NCI-H2029 (cell line): ENCODE results near the gene ABCA5.

Experiments used
- DNase-seq: peaks from one replicate; lab custom pipeline; 2025; lab: John Stamatoyannopoulos, UW

Gene ABCA5

DNA sequence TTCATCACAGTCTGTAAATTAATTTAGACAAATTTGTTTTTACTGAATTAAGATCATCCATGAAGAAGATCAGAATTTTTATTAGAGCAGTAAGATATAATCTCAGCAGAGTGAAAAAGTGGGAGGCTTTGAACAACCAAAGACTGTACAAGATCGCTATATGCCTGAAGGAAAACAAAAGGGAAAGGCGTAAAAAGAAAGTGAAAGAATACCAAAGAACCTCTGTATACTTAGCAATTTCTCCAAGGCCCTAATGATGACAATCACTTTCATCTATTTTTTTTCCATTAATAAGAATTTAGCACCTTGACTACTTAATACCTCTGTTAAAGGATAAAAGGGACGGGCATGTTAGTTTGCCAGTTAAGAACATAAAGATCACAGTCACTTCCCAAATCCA is 59.7 kb downstream of the ABCA5 start:
- no peak for DNase-seq

DNA sequence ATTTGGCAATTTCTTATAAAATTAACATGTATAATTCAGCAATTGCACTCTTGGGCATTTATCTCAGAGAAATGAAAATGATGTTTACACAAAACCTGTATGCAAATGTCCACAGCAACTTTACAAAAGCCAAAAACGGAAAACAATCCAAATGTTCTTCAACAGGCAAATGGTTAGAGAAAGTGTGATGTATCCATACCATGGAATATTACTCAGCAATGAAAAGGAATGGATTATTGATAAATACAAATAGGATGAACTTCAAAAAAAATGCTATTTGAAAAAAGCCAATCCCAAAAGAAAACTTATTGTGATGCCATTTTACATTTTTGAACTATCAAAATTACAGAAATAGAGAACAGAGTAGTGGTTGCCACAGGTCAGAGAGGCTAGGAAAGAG is 61.1 kb downstream of the ABCA5 start:
- no peak for DNase-seq

DNA sequence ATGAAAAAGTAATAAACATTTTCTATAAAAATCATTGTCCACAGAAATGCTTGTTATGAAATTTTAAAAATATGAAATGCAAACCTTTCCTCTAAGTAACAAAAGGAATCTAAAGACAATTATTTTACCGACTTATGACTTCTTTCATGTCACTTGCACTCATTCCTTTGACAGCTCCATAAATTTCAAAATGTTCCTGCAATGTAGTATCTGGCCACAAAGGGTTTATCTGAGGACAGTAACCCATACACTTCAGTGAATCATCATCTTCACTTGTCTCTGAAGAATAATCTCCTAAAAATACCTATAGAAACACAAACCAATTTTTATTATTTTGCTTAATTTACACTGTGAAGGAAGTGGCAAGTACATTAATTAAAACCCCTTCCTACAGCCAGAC is 72.7 kb downstream of the ABCA5 start:
- no peak for DNase-seq

DNA sequence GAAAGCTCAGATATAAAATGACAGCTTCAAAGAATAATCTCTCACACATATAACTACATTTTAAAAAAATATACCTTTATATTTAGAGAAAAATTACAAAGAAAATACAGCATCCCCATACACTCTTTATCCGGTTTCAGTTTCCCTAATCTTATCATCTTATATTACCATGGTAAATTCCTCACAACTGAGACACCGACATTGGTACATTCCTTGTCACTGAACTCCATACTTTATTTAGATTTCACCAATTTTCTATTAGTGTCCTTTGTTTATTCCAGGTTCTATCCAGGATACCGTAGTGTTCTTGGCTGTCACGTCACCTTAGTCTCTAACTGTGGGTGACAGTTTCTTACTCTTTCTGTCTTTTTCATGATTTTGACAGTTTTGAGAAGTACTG is 76.3 kb downstream of the ABCA5 start:
- no peak for DNase-seq

DNA sequence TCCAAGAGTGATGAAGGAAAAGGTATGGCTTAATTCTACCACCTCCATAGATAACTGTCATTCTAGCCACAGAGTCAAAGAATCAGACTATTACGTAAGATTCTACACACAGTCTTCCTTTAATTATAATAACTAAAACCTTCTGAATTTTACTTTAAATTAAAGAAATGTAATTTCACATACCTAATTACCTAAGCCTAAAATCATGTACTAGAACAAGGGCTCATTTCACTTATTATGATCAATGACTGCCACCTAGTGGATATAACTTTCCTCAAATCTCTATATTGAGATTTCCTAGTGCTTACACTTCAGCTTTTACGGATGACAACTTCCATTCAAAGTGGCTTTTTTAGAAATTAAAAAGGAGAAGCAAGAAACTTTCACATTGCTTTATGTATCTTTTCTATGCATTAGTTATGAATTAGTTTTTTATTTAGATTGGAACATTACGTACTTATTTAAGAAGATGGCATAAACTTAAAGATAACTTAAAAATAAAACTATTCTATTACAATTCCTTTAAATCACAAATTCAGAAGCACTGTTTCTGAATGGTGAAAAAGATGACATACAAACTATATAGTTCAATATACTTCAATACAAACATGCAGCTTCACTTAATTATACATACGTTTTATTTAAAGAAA is 80.1 kb downstream of the ABCA5 start:
- DNase-seq, result peak; percentile 39

DNA sequence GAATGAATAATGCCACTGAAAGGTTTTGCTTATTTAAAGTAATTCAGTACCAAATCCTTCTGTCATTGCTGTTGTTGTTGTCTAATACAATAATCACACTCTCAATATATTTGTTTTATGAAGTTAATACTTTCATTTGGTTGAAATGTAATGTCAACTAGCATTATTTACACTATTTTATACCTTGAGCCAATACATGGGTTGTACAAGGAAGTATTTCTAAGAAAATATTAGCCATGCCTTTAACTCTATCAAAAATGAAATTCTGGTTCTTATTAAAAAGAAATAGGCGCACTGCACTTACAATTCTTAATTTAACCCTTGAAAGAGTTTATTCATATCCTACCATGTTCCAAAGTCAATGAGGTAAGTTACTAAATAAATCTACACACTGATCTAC is 80.7 kb downstream of the ABCA5 start:
- no peak for DNase-seq

DNA sequence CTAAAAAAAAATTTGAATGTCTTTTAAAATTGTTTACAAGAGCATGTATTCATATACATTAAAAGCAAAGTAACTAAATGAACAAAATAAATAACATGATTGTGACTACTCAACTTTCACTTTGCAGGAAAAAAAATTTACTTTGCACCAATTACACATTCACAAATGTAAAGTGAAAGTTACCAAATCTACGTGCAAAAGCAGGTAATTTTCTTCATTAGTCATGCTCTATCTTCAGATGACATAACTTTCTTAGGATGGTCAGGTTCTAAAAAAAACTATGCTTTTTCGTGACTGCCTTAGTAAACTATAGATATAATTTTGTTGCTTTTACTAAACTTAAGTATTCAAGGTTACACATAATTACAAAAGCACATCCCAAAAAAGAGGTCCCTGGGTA is 81.3 kb downstream of the ABCA5 start:
- DNase-seq, result no peak

DNA sequence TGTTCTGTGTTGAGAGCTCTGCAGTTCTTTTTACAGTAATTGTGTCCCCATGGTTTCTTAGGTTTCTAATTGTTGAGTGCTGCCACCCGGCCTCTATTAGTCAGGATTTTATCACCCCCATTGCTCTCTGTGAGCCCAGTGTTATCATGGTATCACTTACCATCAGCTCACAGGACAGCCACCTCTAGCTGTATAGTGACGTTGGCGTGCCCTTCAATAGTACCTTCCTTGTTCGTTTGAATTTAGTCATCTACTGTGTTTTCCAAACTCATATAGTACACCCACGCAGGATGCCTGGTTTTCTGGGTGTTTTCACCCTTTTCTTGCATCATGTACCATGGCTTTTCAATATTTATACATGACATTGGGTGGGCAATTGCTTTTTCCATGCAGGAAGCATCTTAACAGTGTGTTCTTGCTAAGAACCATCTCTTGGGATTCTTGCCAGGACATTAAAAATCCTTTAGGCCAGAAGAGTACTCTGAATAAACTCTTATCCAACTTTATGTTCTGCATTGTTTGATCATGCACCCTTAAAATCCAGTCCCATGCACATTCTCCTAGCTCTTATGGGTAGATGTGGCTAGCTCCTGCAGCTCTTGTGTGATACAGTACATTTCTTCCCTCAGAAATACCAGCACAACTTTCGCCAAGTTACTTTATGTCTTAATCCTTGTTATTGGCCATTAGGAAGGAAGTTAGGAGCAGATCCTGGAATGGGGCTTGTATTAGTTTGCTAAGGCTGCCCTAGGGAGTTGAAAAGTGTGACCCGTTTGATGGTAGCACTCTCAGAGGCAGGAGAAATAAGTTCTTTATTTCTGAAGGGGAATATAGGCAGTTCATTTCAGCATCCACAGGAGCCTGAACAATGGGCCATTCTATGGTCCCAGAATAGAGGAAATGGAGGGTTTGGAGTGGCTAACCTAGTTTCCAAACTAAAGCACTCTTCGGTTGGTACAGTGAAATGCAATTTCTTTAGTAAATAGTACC is 87.0 kb downstream of the ABCA5 start:
- DNase-seq, result no peak

DNA sequence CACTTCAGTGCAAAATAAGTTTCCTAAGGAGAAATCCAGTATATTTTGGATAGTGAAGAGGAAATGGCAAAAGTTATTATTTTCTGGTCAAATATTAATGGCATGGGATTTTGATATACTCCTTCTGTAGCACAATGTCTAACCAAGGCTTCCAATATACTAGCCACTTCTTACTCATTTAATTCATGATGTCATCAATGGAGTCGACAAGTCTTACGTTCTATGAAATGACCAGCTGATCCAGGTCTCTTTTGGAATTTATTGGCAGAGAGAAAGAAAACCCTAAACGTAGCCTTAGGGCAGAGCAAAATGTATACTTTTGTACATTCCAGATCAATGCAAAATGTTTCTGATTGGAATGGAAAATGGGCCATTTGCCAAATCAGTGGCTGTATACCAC is 90.0 kb downstream of the ABCA5 start:
- no peak for DNase-seq

DNA sequence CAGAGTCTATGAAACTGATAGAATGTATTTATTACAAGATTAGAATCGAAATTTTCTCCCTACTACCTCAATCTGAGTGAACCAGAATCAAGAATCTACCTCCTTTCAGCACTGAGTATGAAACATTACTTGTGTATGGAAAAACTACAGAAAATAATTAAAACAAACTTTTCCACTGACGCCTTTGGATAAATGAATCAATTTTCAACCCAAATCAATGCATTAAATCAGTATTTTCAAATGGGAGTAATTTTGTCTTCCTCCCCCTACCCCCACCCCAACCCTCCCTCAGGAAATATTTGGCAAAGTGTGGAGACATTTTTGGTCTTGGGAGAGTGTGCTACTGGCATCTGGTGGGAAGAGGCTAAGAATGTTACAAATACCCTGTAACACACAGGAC is 90.5 kb downstream of the ABCA5 start:
- no peak for DNase-seq

DNA sequence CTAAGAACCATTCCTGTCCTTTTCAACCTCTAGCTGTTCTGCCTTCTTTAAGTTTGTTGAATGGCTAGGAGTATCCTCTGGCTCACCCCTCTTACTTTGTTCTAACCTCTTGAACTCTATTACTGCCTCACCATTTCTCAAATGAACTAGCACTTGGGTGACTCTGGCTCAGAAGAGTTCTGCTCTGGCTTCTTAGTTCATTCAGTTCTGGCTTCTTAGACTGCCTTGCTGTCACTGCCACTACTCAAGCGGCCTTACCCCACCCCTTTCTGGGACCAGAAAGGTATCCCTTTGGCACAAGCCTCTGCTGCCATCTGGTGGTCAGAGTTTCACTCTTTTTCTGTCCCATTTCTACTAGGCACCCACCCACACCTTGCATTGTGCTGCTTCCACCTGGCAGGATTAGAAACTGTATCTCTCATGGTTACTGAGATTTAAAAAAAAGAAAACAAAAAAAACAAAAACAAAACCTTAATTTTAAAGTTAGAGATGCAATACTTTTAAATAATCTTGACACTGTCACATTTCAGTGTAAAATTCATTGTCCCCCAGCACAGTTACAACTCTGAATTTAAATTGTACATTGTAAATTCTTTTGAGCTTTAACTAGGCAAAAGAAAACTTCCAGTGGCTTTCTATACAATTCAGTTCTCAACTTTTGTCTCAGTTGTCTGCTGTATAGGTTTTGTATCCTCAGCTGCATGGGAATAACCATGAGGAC is 91.4 kb downstream of the ABCA5 start:
- peak; percentile 68 for DNase-seq

DNA sequence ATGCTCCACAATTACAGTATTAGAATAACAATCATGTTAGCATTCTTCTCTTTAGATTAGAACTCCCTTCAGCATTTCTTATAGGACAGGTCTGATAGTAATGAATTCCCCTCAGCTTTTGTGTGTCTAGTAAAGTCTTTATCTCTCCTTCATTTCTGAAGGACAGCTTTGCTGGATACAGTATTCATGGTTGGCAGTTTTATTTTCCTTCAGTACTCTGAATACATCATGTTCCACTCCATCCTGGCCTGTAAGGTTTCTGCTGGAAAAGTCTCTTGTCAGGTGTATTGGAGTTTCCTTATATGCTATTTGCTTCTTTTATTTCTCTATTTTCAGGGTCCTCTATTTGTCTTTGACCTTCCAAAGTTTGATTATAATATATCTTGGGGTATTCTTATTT is 94.3 kb downstream of the ABCA5 start:
- DNase-seq, result no peak

DNA sequence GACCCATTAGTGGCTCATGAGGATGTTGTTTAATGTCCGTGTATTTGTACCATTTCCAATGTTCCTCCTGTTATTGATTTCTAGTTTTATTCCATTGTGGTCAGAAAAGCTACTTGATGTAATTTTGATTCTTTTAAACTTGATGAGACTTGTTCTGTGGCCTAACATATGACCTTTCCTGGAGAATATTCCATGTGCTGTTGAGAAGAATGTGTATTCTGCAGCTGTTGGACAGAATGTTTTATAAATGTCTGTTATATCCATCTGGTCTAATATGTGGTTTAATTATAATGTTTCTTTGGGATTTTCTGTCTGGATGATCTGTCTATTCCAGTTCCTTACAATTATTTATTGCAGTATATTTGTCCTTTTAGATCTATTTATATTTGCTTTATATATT is 95.4 kb downstream of the ABCA5 start:
- DNase-seq, result no peak

DNA sequence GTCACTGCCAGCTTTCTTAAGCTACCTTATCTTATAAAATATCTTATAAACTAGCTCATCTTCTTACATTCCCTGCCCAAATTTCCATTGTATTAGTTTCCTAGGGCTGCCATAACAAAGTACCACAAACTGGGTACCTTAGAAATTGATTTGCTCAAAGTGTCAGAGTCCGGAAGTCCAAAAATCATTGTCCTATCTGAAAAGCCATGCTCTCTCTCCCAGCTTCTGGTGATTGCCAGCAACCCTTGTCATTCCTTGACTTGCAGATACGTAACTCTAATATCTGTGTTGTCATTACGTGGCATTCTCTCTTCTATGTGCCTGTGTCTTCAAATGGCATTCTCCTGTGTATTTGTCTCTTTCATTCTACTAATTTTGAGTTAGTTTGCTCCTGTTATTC is 96.0 kb downstream of the ABCA5 start:
- DNase-seq, result no peak

DNA sequence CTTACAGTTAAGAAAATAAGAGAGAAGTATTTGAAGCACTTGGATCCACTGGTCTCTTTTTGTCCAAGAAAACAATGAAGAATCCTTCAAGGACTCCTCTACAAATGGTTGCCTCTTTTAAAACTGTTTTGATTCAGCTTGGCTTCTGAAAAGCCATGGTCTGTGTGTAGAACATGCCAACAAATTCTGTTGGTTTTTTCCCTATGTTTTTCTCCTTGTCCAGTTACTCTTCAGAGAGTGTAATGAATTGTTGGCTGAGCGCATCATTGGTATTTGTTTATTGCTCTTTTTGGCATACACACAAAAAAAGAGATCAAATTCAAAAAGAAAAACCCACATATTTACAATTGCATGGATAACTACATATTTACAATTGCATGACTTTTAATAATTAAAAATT is 98.4 kb downstream of the ABCA5 start, which contains the start of gene ABCA10:
Gene ABCA10, minus strand, starts transcription at position 249 of the 400 bp plus-strand sequence. CDS start 3,466 bp downstream, outside the sequence.
- DNase-seq, result no peak

DNA sequence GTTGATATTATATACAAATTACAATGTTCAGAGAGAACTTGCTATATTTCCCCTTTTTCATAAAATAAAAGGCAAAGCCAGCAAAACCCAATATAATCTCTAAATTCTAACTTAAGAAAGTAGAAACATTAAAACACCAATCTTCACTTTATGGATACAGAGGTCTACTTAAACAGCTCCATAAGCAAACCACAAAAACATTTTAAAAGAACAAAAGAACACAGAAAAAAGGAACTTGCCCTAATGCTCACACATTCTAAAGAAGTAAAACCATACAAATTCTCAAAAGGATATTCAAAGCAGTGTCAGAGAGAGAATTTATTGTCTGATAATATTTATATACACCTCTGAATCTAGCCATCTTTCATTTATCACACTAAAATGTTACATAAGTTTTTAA is 98.9 kb downstream of the ABCA5 start:
- no peak for DNase-seq

DNA sequence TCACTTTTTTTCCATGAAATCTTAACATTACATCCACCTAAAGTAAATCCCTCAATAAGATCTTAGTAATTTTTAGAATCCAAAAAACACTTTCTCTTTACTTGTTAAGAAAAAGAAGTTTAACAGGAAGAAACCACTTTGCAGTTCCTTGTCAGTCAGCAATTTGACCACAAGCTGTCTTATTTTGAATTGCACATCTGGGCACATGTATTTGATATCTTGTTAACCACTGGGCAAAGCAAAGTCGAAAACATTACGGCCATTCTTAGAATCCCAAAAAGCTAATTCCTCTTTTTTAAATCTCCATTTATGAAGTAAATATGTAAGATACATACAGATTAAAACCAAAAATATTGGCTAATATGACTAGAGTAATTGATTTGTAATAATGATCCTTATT is 99.4 kb downstream of the ABCA5 start:
- DNase-seq, result no peak

DNA sequence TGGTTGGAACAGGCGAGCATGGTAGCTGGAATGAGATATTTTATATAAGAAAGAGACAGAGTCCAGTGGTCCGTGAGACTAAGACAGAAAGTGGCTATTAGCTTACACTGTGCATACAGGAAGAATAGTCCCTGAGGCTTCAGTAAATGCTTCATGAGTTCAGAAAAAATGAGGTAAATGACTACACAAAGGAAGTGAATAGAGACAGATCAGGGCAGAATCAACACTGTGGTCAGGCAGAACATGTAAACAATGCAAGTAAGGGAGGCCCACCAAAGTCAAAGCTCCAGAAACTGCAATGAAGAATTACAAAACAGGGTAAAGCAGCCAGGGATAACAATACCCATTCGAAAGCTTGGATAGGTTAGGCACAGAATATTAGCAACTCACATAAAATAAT is 103.1 kb downstream of the ABCA5 start:
- no peak for DNase-seq

DNA sequence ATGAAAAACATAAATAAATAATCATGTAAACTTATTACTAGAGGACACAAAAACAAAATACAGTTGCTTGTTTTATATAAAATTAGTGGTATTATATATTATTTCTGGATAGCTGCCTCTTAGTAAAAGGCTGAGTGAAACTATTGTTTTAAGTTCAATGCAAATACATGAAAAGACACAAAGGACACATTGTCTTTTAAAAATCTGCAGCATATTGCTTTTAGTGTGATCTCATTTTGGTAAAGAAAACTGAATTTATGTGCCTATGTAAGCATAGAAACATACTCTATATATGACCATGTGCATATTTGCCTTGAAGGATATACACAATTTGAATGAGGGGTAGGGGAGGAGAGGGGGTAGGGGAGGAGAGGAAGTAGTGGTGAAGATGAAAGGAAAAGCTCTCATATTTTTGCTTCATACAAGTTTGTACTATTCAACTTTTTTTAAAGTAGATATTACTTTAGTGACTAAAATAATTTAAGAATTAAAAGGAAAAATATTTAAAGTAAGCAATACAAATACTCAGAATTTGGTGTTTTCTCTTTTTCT is 104.2 kb downstream of the ABCA5 start:
- no peak for DNase-seq

DNA sequence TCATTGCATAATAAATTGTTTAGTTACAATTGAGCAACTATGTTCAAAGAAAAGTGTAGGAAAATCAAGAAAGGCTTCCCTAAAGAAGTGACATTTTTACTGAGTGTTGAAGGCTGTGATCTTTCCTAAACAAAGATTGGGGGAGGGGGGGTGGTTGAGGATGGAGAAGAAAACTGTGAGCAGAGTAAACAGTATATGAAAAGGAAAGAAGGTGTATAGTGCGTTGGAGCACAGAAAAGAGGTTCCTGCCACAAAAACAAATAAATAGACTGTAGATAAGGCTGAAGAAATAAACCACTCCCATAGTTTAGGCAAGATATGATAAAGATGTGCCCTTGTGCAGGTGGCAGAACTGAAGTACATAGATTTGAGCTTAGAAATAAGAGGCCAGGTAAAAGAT is 106.8 kb downstream of the ABCA5 start:
- no peak for DNase-seq

DNA sequence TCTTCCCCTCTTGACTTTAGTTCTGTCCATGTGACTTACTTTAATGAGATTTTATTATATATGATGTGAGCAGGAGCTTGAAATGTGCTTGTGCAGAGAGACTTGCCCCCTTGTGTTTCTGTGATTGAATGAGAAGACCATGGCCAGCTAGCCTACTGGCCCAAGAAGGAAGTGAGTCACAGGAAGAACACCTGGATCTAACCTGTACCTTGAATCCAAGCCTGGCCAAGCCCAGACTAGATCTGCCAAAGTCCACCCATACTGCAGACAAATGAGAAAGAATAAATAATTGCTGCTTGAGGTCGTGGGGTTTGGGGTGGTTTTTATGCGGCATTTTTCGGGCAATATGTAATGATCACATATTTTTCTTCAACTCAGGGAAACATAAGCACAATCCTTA is 107.9 kb downstream of the ABCA5 start:
- DNase-seq, result no peak

DNA sequence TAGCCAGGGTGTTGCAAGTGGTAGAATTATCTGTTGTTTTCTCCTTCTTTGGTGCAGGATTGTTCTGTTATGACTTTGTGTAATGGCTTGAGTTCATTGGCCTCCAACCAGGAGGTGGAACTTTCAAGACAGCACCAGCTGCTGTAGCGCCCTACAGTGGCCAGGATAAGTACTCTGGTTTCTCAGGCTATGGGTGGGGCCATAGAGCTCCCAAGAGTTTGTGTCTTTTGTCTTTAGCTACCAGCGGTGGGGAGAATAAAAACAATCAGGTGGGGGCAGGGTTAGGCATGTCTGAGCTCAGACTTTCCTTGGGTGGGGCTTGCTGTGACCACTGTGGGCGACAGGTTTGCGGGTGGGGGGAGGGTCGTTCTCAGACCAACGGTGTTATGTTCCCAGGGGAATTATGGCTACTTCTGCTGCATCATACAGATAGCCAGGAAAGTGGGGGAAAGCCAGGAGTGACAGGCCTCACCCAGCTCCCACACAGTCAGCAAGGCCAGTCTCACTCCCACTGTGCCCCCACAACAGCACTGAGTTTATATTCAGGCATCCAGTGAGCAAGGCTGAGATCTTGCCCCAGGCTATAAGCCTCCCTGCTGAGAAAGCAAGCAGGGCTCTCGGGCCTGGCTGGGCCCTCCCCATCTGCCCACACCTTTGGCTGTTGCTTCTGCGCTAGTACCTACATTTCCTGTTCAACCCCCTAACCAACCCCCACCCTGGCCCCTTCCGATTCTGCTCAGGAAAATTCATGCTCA is 113.7 kb downstream of the ABCA5 start:
- no peak for DNase-seq
